HepG2 (cell line): ENCODE results near the gene KRTAP5-2. TPM values are rescaled to one million over a fixed set of nuclear protein-coding genes. Genes with fewer than 3 reads are reported as not detected.

Experiments used
- ATAC-seq: fragments of 200-7000 bp; cut with Tn5 transposase; 3 replicates; pipeline ENCODE4 v1.9.1; 2020; ENCODE audit warnings: mild to moderate bottlenecking, moderate library complexity
- BruUV-seq: library from RNA; stranded (reverse); fragments of 400-500 nt; replicated peaks from 2 replicates; lab custom pipeline; 2021; lab: Mats Ljungman, UMichigan
- CTCF ChIA-PET: fragments of 300-600 bp; formaldehyde crosslinking; extraction: SDS; loops from one replicate; lab custom pipeline; 2021; ENCODE audit warnings: low total read pairs, inconsistent platforms, low intra/inter-chr PET ratio; lab: Yijun Ruan, JAX
- POLR2A ChIA-PET: fragments of 350-600 bp; sonication (Branson Sonifier 250); formaldehyde crosslinking; loops from one replicate; lab custom pipeline; 2020; ENCODE audit warnings: antibody characterized with exemption, inconsistent platforms; lab: Yijun Ruan, JAX
- DNase-seq: peaks from one replicate; pipeline ENCODE4 v3.0.0-alpha.2; 2015; ENCODE audit warnings: low spot score
- FAIRE-seq: peaks from 3 replicates; lab custom pipeline; 2011; peaks lifted over from hg19 to GRCh38; lab: Jason Lieb, UNC
- H2AFZ ChIP-seq: one replicate; pipeline ENCODE4 v1.6.1; 2011; ENCODE audit warnings: low read length, inconsistent platforms
- H3K27ac ChIP-seq: fragments of 300-600 bp; 3 replicates; pipeline ENCODE4 v1.8.0; 2011; ENCODE audit warnings: mixed run types, mild to moderate bottlenecking, mixed read lengths, low read length, inconsistent platforms; ENCODE audit not compliant: insufficient read depth; ENCODE audit errors: extremely low read length
- H3K27me3 ChIP-seq, 2 experiments: fragments of 200-600 bp in 1 of 2; 2 replicates in 1 of 2; 3 replicates in 1 of 2; pipeline versions ENCODE4 v1.6.0 to v1.8.0; 2011; ENCODE audit warnings: low read length in 2 of 2, mild to moderate bottlenecking in 2 of 2, moderate library complexity in 2 of 2, inconsistent platforms in 1 of 2; ENCODE audit not compliant: insufficient read depth in 2 of 2, control insufficient read depth in 1 of 2
- H3K36me3 ChIP-seq, 2 experiments: fragments of 200-600 bp in 1 of 2; replicated peaks in 1 of 2; 2 replicates in 1 of 2; 3 replicates in 1 of 2; pipeline versions ENCODE4 v1.5.1 to v1.8.0; 2011; ENCODE audit warnings: low read length in 2 of 2, inconsistent platforms in 1 of 2; ENCODE audit not compliant: insufficient read depth in 2 of 2, control insufficient read depth in 1 of 2
- H3K4me1 ChIP-seq: 2 replicates; pipeline ENCODE4 v1.5.1; 2012; ENCODE audit warnings: low read length, inconsistent platforms; ENCODE audit not compliant: insufficient read depth
- H3K4me2 ChIP-seq: 2 replicates; pipeline ENCODE4 v1.6.0; 2011; ENCODE audit warnings: low read depth, low read length, inconsistent platforms
- H3K4me3 ChIP-seq, 3 experiments: fragments of 200-600 bp in 1 of 3; sonication (generic), shearing (Covaris generic) in 1 of 3; replicated peaks in 1 of 3; 2 replicates each; pipeline ENCODE4 v1.5.1; 2011 to 2016; ENCODE audit warnings: low read length in 3 of 3, inconsistent platforms in 2 of 3, low read depth in 2 of 3, mild to moderate bottlenecking in 2 of 3, control low read depth in 1 of 3, mixed read lengths in 1 of 3; ENCODE audit not compliant: insufficient read depth in 1 of 3
- H3K79me2 ChIP-seq: one replicate; pipeline ENCODE4 v1.6.1; 2011; ENCODE audit warnings: low read length, inconsistent platforms; ENCODE audit not compliant: insufficient read depth
- H3K9ac ChIP-seq: 2 replicates; pipeline ENCODE4 v1.6.0; 2011; ENCODE audit warnings: mild to moderate bottlenecking, low read depth, low read length, inconsistent platforms; ENCODE audit not compliant: insufficient read depth
- H3K9me3 ChIP-seq: 2 replicates; pipeline ENCODE4 v1.5.1; 2012; ENCODE audit warnings: mild to moderate bottlenecking, low read length
- H4K20me1 ChIP-seq: 2 replicates; pipeline ENCODE4 v1.6.0; 2011; ENCODE audit warnings: inconsistent platforms, mild to moderate bottlenecking, low read length, moderate library complexity; ENCODE audit not compliant: insufficient read depth
- AGO1 ChIP-seq: fragments of 200-400 bp; formaldehyde crosslinking; IDR thresholded peaks from 2 replicates; pipeline ENCODE4 v1.6.1; 2017; ENCODE audit warnings: mild to moderate bottlenecking, low read depth, low read length, moderate library complexity; ENCODE audit not compliant: poor library complexity, severe bottlenecking
- HMGA1 ChIP-seq: sonication (generic); formaldehyde crosslinking; conservative IDR thresholded peaks from 2 replicates; pipeline ENCODE4 v1.4.0; 2020; ENCODE audit warnings: missing genetic modification reagents
- RFX5 ChIP-seq: IDR thresholded peaks from 2 replicates; pipeline ENCODE4 v1.6.1; 2011; ENCODE audit warnings: low read depth, low read length, improper control_type of control experiment
- TCF12 ChIP-seq, 2 experiments: fragments of 450-650 bp in 1 of 2; sonication (generic) in 1 of 2; formaldehyde crosslinking in 1 of 2; IDR thresholded peaks; 2 replicates each; pipeline versions ENCODE4 v1.6.1 to v1.8.0; 2017 to 2022; ENCODE audit warnings: antibody characterized with exemption in 1 of 2, mild to moderate bottlenecking in 1 of 2, missing genetic modification reagents in 1 of 2, moderate library complexity in 1 of 2
- ZKSCAN5 ChIP-seq: sonication (generic); formaldehyde crosslinking; IDR thresholded peaks from 2 replicates; pipeline ENCODE4 v1.5.1; 2020; ENCODE audit warnings: mild to moderate bottlenecking, missing genetic modification reagents
- WGBS: methylation state at CpG from one replicate; pipeline ENCODE4 v1.1.6; 2017; ENCODE audit warnings: low lambda C conversion rate; 5-methylcytosine and 5-hydroxymethylcytosine counted together
- in situ Hi-C: cut with HindIII; loops from 2 replicates; pipeline ENCODE4 v1.10.0; 2017; ENCODE audit warnings: low pct_unique_long_range_greater_than_20kb; ENCODE audit not compliant: extremely low pct_ligation_motif_present
- intact Hi-C: fragments of 100-400 bp; cut with micrococcal nuclease; formaldehyde crosslinking; loops from one replicate; pipeline ENCODE4 v1.10.0; 2022; ENCODE audit not compliant: unreplicated experiment
- polyA plus RNA-seq, 8 experiments: library from polyadenylated mRNA; depleted of rRNA in 3 of 8; stranded (reverse) in 7 of 8; unstranded in 1 of 8; fragments of >200 nt; fragmentation: Illumina TruSeq in 4 of 8; extraction: Trizol in 4 of 8; gene quantifications; 2 replicates each; pipeline versions ENCODE4 v1.2.1 to v1.2.3, GENCODE V29; 2011 to 2016; ENCODE audit warnings: low read depth in 4 of 8, missing spikeins in 1 of 8, mixed read lengths in 1 of 8; ENCODE audit not compliant: insufficient read depth in 1 of 8
- total RNA-seq, 5 experiments: library from RNA; depleted of rRNA; stranded (reverse); fragments of >200 nt; fragmentation: Illumina TruSeq; extraction: Trizol; gene quantifications; 2 replicates each; pipeline ENCODE4 v1.2.3, GENCODE V29; 2016; ENCODE audit warnings: low read depth in 1 of 5
- TF ChIP-seq, protein P1 (sequence below): sonication (generic); formaldehyde crosslinking; IDR thresholded peaks from 2 replicates; pipeline ENCODE4 v1.8.1; 2023; ENCODE audit warnings: mild to moderate bottlenecking, missing genetic modification reagents
- TF ChIP-seq, protein P2 (sequence below): sonication (generic); formaldehyde crosslinking; IDR thresholded peaks from 2 replicates; pipeline ENCODE4; 2020; ENCODE audit warnings: missing genetic modification reagents, mild to moderate bottlenecking, borderline replicate concordance
- TF ChIP-seq, protein P3 (sequence below): sonication (generic); formaldehyde crosslinking; IDR thresholded peaks from 2 replicates; pipeline ENCODE4 v1.5.0; 2020; ENCODE audit warnings: missing genetic modification reagents, mild to moderate bottlenecking, borderline replicate concordance
- TF ChIP-seq, protein P4 (sequence below): sonication (generic); formaldehyde crosslinking; IDR thresholded peaks from one replicate; pipeline ENCODE4 v1.5.1; 2020; ENCODE audit warnings: mild to moderate bottlenecking, missing genetic modification reagents; ENCODE audit errors: not compliant biosample characterization

The KRTAP5-2 gene
- total and polyA plus RNA-seq, 2 of the 13 experiments (the other 11 are each of a cell fraction or from before 2014, with no cell fraction given) = not detected

DNA sequence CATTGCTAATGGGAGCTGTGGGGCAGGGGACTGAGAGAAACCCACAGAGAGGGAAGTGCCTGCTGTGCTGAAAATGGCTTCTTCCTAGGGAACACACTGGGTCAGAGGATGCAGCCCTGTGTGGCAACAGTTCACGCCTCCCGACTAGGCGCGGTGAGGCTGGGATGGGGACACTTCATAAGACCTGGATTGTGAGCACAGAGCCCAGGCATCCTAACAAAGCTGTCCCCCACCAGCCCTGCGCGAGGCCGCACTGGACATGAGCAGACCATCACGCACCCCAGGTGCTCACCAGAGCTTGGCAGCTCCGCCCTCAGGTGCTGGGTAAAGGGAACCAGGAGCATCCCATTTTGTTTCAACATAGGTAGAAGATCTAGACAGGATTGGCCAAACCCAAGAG lies 25.6 kb upstream of the KRTAP5-2 start:
- ChIA-PET POLR2A (no interaction called here), CTCF (no interaction called here)
- intact Hi-C loops (no loop called here), in situ Hi-C loops (no loop called here)
- 18% methylated on average over 5 of the region's 9 CpGs for WGBS
- Histone ChIP-seq H4K20me1 (no peaks in the 10 kb centered on the region), H3K4me2 (no peak overlapping the region), H3K9me3 (no peaks in the 10 kb centered on the region), H3K4me1 (no peaks in the 10 kb centered on the region), H2AFZ (no peak overlapping the region), H3K36me3 (no peaks in the 10 kb centered on the region), H3K4me3 (no peak overlapping the region), H3K9ac (no peak overlapping the region), H3K27me3 (peaks cover 10 to 45% of the 10 kb centered on the region in 2 experiments), H3K27ac (no peak overlapping the region), H3K79me2 (no peaks in the 10 kb centered on the region)
- DNase-seq (no peak), ATAC-seq (no peak), FAIRE-seq (no peak)
- BruUV-seq = no TSS peak
- TF ChIP-seq, protein P1, sequence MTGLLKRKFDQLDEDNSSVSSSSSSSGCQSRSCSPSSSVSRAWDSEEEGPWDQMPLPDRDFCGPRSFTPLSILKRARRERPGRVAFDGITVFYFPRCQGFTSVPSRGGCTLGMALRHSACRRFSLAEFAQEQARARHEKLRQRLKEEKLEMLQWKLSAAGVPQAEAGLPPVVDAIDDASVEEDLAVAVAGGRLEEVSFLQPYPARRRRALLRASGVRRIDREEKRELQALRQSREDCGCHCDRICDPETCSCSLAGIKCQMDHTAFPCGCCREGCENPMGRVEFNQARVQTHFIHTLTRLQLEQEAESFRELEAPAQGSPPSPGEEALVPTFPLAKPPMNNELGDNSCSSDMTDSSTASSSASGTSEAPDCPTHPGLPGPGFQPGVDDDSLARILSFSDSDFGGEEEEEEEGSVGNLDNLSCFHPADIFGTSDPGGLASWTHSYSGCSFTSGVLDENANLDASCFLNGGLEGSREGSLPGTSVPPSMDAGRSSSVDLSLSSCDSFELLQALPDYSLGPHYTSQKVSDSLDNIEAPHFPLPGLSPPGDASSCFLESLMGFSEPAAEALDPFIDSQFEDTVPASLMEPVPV (CRISPR knock-in tag) = no peak
- TF ChIP-seq, protein P2, sequence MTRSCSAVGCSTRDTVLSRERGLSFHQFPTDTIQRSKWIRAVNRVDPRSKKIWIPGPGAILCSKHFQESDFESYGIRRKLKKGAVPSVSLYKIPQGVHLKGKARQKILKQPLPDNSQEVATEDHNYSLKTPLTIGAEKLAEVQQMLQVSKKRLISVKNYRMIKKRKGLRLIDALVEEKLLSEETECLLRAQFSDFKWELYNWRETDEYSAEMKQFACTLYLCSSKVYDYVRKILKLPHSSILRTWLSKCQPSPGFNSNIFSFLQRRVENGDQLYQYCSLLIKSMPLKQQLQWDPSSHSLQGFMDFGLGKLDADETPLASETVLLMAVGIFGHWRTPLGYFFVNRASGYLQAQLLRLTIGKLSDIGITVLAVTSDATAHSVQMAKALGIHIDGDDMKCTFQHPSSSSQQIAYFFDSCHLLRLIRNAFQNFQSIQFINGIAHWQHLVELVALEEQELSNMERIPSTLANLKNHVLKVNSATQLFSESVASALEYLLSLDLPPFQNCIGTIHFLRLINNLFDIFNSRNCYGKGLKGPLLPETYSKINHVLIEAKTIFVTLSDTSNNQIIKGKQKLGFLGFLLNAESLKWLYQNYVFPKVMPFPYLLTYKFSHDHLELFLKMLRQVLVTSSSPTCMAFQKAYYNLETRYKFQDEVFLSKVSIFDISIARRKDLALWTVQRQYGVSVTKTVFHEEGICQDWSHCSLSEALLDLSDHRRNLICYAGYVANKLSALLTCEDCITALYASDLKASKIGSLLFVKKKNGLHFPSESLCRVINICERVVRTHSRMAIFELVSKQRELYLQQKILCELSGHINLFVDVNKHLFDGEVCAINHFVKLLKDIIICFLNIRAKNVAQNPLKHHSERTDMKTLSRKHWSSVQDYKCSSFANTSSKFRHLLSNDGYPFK (CRISPR knock-in tag) = no peak
- TF ChIP-seq RFX5 = no peak
- TF ChIP-seq, protein P3, sequence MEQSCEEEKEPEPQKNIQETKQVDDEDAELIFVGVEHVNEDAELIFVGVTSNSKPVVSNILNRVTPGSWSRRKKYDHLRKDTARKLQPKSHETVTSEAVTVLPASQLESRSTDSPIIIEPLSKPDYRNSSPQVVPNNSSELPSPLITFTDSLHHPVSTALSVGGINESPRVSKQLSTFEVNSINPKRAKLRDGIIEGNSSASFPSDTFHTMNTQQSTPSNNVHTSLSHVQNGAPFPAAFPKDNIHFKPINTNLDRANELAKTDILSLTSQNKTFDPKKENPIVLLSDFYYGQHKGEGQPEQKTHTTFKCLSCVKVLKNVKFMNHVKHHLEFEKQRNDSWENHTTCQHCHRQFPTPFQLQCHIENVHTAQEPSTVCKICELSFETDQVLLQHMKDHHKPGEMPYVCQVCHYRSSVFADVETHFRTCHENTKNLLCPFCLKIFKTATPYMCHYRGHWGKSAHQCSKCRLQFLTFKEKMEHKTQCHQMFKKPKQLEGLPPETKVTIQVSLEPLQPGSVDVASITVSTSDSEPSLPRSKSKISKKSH (CRISPR knock-in tag) = no peak
- TF ChIP-seq, protein P4, sequence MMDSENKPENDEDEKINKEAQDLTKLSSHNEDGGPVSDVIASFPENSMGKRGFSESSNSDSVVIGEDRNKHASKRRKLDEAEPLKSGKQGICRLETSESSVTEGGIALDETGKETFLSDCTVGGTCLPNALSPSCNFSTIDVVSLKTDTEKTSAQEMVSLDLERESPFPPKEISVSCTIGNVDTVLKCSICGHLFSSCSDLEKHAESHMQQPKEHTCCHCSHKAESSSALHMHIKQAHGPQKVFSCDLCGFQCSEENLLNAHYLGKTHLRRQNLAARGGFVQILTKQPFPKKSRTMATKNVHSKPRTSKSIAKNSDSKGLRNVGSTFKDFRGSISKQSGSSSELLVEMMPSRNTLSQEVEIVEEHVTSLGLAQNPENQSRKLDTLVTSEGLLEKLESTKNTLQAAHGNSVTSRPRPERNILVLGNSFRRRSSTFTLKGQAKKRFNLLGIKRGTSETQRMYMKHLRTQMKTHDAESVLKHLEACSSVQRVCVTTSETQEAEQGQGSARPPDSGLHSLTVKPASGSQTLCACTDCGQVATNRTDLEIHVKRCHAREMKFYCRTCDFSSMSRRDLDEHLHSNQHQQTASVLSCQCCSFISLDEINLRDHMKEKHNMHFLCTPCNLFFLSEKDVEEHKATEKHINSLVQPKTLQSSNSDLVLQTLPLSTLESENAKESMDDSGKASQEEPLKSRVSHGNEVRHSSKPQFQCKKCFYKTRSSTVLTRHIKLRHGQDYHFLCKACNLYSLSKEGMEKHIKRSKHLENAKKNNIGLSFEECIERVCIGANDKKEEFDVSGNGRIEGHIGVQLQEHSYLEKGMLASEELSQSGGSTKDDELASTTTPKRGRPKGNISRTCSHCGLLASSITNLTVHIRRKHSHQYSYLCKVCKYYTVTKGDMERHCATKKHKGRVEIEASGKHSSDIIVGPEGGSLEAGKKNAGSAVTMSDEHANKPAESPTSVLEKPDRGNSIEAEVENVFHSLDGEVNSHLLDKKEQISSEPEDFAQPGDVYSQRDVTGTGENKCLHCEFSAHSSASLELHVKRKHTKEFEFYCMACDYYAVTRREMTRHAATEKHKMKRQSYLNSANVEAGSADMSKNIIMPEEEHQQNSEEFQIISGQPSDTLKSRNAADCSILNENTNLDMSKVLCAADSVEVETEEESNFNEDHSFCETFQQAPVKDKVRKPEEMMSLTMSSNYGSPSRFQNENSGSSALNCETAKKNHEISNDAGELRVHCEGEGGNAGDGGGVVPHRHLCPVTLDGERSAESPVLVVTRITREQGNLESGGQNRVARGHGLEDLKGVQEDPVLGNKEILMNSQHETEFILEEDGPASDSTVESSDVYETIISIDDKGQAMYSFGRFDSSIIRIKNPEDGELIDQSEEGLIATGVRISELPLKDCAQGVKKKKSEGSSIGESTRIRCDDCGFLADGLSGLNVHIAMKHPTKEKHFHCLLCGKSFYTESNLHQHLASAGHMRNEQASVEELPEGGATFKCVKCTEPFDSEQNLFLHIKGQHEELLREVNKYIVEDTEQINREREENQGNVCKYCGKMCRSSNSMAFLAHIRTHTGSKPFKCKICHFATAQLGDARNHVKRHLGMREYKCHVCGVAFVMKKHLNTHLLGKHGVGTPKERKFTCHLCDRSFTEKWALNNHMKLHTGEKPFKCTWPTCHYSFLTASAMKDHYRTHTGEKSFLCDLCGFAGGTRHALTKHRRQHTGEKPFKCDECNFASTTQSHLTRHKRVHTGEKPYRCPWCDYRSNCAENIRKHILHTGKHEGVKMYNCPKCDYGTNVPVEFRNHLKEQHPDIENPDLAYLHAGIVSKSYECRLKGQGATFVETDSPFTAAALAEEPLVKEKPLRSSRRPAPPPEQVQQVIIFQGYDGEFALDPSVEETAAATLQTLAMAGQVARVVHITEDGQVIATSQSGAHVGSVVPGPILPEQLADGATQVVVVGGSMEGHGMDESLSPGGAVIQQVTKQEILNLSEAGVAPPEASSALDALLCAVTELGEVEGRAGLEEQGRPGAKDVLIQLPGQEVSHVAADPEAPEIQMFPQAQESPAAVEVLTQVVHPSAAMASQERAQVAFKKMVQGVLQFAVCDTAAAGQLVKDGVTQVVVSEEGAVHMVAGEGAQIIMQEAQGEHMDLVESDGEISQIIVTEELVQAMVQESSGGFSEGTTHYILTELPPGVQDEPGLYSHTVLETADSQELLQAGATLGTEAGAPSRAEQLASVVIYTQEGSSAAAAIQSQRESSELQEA (CRISPR knock-in tag) = no peak
- no peak for TF ChIP-seq HMGA1 (CRISPR knock-in tag)
- TF ChIP-seq AGO1 = no peak
- TF ChIP-seq TCF12 (IDR thresholded peaks at IDR 0.05) = no peak
- no peak for TF ChIP-seq TCF12 (CRISPR knock-in tag; IDR thresholded peaks at IDR 0.05)
- no peak for TF ChIP-seq ZKSCAN5 (CRISPR knock-in tag)
